Nephron progenitor cell (in vitro differentiated cells): ENCODE measurements around the gene REV1.

ENCODE experiments used
- DNase-seq: peaks from one replicate; pipeline ENCODE4 v3.0.0; 2021
- H3K27ac Mint-ChIP-seq: 2 replicates; pipeline ENCODE4 v1.8.0; 2021; ENCODE audit warnings: mild to moderate bottlenecking, moderate library complexity, mixed read lengths
- H3K27me3 Mint-ChIP-seq: 2 replicates; pipeline ENCODE4 v1.8.0; 2021; ENCODE audit warnings: mild to moderate bottlenecking, low read depth, mixed read lengths; ENCODE audit not compliant: poor library complexity
- H3K36me3 Mint-ChIP-seq: 2 replicates; pipeline ENCODE4 v1.8.0; 2021; ENCODE audit warnings: low read depth, mixed read lengths
- H3K4me1 Mint-ChIP-seq: 2 replicates; pipeline ENCODE4 v1.8.0; 2021; ENCODE audit warnings: mixed read lengths
- H3K4me3 Mint-ChIP-seq: 2 replicates; pipeline ENCODE4 v1.8.0; 2021; ENCODE audit warnings: mild to moderate bottlenecking, moderate library complexity, mixed read lengths
- H3K9me3 Mint-ChIP-seq: 2 replicates; pipeline ENCODE4 v1.8.0; 2021; ENCODE audit warnings: mild to moderate bottlenecking, moderate library complexity, mixed read lengths
- CTCF ChIP-seq: fragments of 200-600 bp; sonication (generic); IDR thresholded peaks from 2 replicates; pipeline ENCODE4 v1.5.0; 2021; ENCODE audit warnings: antibody characterized with exemption

Gene REV1

GRCh38 chr2:99485411-99485810 is 4.4 kb downstream of the REV1 start:
- Mint-ChIP-seq H3K9me3 (no peaks in the 10 kb centered on the region), H3K36me3 (peaks cover 11% of the 10 kb centered on the region), H3K4me1 (peaks cover 66% of the 10 kb centered on the region), H3K27ac (peak overlapping the region; percentile 22), H3K4me3 (peak overlapping the region; percentile 46), H3K27me3 (no peaks in the 10 kb centered on the region)
- no peak for TF ChIP-seq CTCF
- DNase-seq, result no peak

- peak overlapping the region; percentile 42 for H3K4me3 Mint-ChIP-seq
- H3K27me3 Mint-ChIP-seq, result no peaks in the 10 kb centered on the region
These were observed 5.6 kb downstream of the REV1 start for GRCh38 chr2:99484205-99484604.

GRCh38 chr2:99481941-99482340 is 7.9 kb downstream of the REV1 start:
- Mint-ChIP-seq H3K27me3 (peaks cover 5% of the 10 kb centered on the region), H3K9me3 (no peaks in the 10 kb centered on the region), H3K4me3 (no peak overlapping the region), H3K4me1 (peaks cover 91% of the 10 kb centered on the region), H3K36me3 (peaks cover 30% of the 10 kb centered on the region), H3K27ac (peak overlapping the region; percentile 92)
- peak; percentile 26 for DNase-seq
- no peak for TF ChIP-seq CTCF

More at GRCh38 chr2:99484205-99484604, 5.6 kb downstream of the REV1 start:
- no peak for DNase-seq
- Mint-ChIP-seq H3K36me3 (peaks cover 18% of the 10 kb centered on the region), H3K9me3 (no peaks in the 10 kb centered on the region), H3K27ac (peak overlapping the region; percentile 37), H3K4me1 (peaks cover 77% of the 10 kb centered on the region)
- no peak for TF ChIP-seq CTCF

- TF ChIP-seq CTCF, result no peak
- H3K27ac Mint-ChIP-seq, result peak overlapping the region; percentile 57
- H3K36me3 Mint-ChIP-seq, result peaks cover 32% of the 10 kb centered on the region
- no peak overlapping the region for H3K4me3 Mint-ChIP-seq
- no peak for DNase-seq
- H3K4me1 Mint-ChIP-seq, result peaks cover 90% of the 10 kb centered on the region
- no peaks in the 10 kb centered on the region for H3K9me3 Mint-ChIP-seq
- H3K27me3 Mint-ChIP-seq, result peaks cover 5% of the 10 kb centered on the region
These were observed 8.3 kb downstream of the REV1 start for GRCh38 chr2:99481527-99481926.

GRCh38 chr2:99480390-99480789 is 9.4 kb downstream of the REV1 start:
- Mint-ChIP-seq H3K4me3 (no peak overlapping the region), H3K4me1 (peaks cover 81% of the 10 kb centered on the region), H3K27me3 (peaks cover 5% of the 10 kb centered on the region), H3K27ac (peak overlapping the region; percentile 27), H3K36me3 (peaks cover 32% of the 10 kb centered on the region), H3K9me3 (no peaks in the 10 kb centered on the region)
- TF ChIP-seq CTCF, result no peak
- no peak for DNase-seq

- no peaks in the 10 kb centered on the region for H3K9me3 Mint-ChIP-seq
- TF ChIP-seq CTCF, result no peak
- H3K27me3 Mint-ChIP-seq, result peaks cover 5% of the 10 kb centered on the region
- H3K27ac Mint-ChIP-seq, result peak overlapping the region; percentile 28
- no peak overlapping the region for H3K4me3 Mint-ChIP-seq
- no peak for DNase-seq
- peaks cover 81% of the 10 kb centered on the region for H3K4me1 Mint-ChIP-seq
- H3K36me3 Mint-ChIP-seq, result peaks cover 32% of the 10 kb centered on the region
These were observed 11.2 kb downstream of the REV1 start for GRCh38 chr2:99478632-99479031.
